GM12878 (cell line): ENCODE data around the gene MAPK8IP3. TPM values are rescaled to one million over a fixed set of nuclear protein-coding genes. Genes with fewer than 3 reads are reported as not detected.

Experiments used
- ATAC-seq: fragments of 200-7000 bp; cut with Tn5 transposase; 3 replicates; pipeline ENCODE4 v1.9.1; 2020; ENCODE audit warnings: mild to moderate bottlenecking, moderate library complexity
- BruUV-seq: library from RNA; stranded (reverse); fragments of 400-500 nt; replicated peaks from 2 replicates; lab custom pipeline; 2021; lab: Mats Ljungman, UMichigan
- CTCF ChIA-PET: fragments of 300-600 bp; sonication (Branson Sonifier 250); formaldehyde crosslinking; extraction: SDS; loops from one replicate; lab custom pipeline; 2021; ENCODE audit warnings: inconsistent platforms; lab: Yijun Ruan, JAX
- POLR2A ChIA-PET: fragments of 350-600 bp; formaldehyde crosslinking; extraction: SDS; loops from one replicate; lab custom pipeline; 2021; ENCODE audit warnings: inconsistent platforms; lab: Charles Lee
- RAD21 ChIA-PET: fragments of 300-600 bp; sonication (Branson Sonifier 250); formaldehyde crosslinking; loops from one replicate; lab custom pipeline; 2023; ENCODE audit warnings: antibody characterized with exemption; ENCODE audit not compliant: unreplicated experiment; lab: Charles Lee
- SMC1A ChIA-PET: fragments of 300-600 bp; sonication (Branson Sonifier 250); formaldehyde crosslinking; loops from one replicate; lab custom pipeline; 2023; ENCODE audit not compliant: unreplicated experiment, uncharacterized antibody; lab: Charles Lee
- DNase-seq: peaks from one replicate; pipeline ENCODE4 v3.0.0-alpha.2; 2011; ENCODE audit warnings: low read depth, low spot score
- FAIRE-seq: peaks from 3 replicates; lab custom pipeline; 2011; peaks lifted over from hg19 to GRCh38; lab: Jason Lieb, UNC
- H2AFZ ChIP-seq: 2 replicates; pipeline ENCODE4 v1.6.0; 2011; ENCODE audit warnings: low read depth, low read length, control low read depth; ENCODE audit not compliant: control insufficient read depth
- H3K27ac ChIP-seq: 2 replicates; pipeline ENCODE4 v1.5.1; 2011; ENCODE audit warnings: control low read depth; ENCODE audit not compliant: control insufficient read depth, insufficient read depth
- H3K27me3 ChIP-seq, 2 experiments: replicated peaks in 1 of 2; 2 replicates each; pipeline versions ENCODE4 v1.6.0 to v1.6.1; 2011; ENCODE audit warnings: low read length in 1 of 2; ENCODE audit not compliant: control insufficient read depth in 2 of 2, insufficient read depth in 2 of 2
- H3K36me3 ChIP-seq, 2 experiments: 2 replicates each; pipeline ENCODE4 v1.5.1; 2011; ENCODE audit warnings: low read length in 1 of 2; ENCODE audit not compliant: control insufficient read depth in 2 of 2, insufficient read depth in 2 of 2
- H3K4me1 ChIP-seq: 2 replicates; pipeline ENCODE4 v1.6.1; 2011; ENCODE audit warnings: mild to moderate bottlenecking, low read length, moderate library complexity, mixed read lengths; ENCODE audit not compliant: control insufficient read depth, insufficient read depth
- H3K4me2 ChIP-seq: 2 replicates; pipeline ENCODE4 v1.6.0; 2011; ENCODE audit warnings: control low read depth; ENCODE audit not compliant: control insufficient read depth, insufficient read depth
- H3K4me3 ChIP-seq: fragments of 200-600 bp; sonication (generic); 2 replicates; pipeline ENCODE4 v1.5.1; 2016
- H3K79me2 ChIP-seq: 2 replicates; pipeline ENCODE4 v1.6.0; 2011; ENCODE audit warnings: low read length; ENCODE audit not compliant: control insufficient read depth, insufficient read depth
- H3K9ac ChIP-seq: 2 replicates; pipeline ENCODE4 v1.8.0; 2011; ENCODE audit warnings: low read length, control low read depth, mixed read lengths; ENCODE audit not compliant: control insufficient read depth, insufficient read depth
- H3K9me3 ChIP-seq: replicated peaks from 3 replicates; pipeline ENCODE4 v1.5.1; 2011; ENCODE audit warnings: mild to moderate bottlenecking, low read length; ENCODE audit not compliant: control insufficient read depth, insufficient read depth
- H4K20me1 ChIP-seq: 2 replicates; pipeline ENCODE4 v1.6.0; 2011; ENCODE audit not compliant: control insufficient read depth, insufficient read depth
- CHD4 ChIP-seq: fragments of 200-600 bp; sonication (generic); IDR thresholded peaks from 2 replicates; pipeline ENCODE4 v1.6.1; 2016; ENCODE audit warnings: mild to moderate bottlenecking
- GABPA ChIP-seq: IDR thresholded peaks from 2 replicates; pipeline ENCODE4 v1.6.1; 2014; ENCODE audit warnings: antibody characterized with exemption, low read depth, mild to moderate bottlenecking, inconsistent platforms
- HDAC6 ChIP-seq: fragments of 200-600 bp; sonication (generic); IDR thresholded peaks from one replicate; pipeline ENCODE4 v1.8.0; 2017; ENCODE audit warnings: antibody characterized with exemption; ENCODE audit not compliant: unreplicated experiment
- MEF2A ChIP-seq: IDR thresholded peaks from 2 replicates; pipeline ENCODE4 v1.6.1; 2011; ENCODE audit warnings: low read depth, mild to moderate bottlenecking, low read length, moderate library complexity; ENCODE audit not compliant: insufficient read depth
- MTA2 ChIP-seq: fragments of 450-650 bp; IDR thresholded peaks from 2 replicates; pipeline ENCODE4 v1.6.1; 2016; ENCODE audit warnings: low read depth, mild to moderate bottlenecking, moderate library complexity
- NR2C2 ChIP-seq: IDR thresholded peaks from 2 replicates; pipeline ENCODE4 v1.6.1; 2011; ENCODE audit warnings: borderline replicate concordance, low read depth; ENCODE audit not compliant: control insufficient read depth, insufficient read length
- RAD21 ChIP-seq: IDR thresholded peaks from 2 replicates; pipeline ENCODE4 v1.6.1; 2011; ENCODE audit warnings: mild to moderate bottlenecking, low read depth, low read length, moderate library complexity; ENCODE audit not compliant: insufficient read depth
- SMC3 ChIP-seq: IDR thresholded peaks from 2 replicates; pipeline ENCODE4 v1.6.1; 2011; ENCODE audit warnings: low read length, improper control_type of control experiment, borderline replicate concordance
- SPI1 ChIP-seq: IDR thresholded peaks from 2 replicates; pipeline ENCODE4 v1.6.1; 2011; ENCODE audit warnings: low read depth, mild to moderate bottlenecking, low read length, moderate library complexity, borderline replicate concordance; ENCODE audit not compliant: insufficient read depth
- SUZ12 ChIP-seq: fragments of 200-600 bp; sonication (generic); IDR thresholded peaks from one replicate; pipeline ENCODE4 v1.6.1; 2018; ENCODE audit warnings: antibody characterized with exemption, mild to moderate bottlenecking; ENCODE audit not compliant: unreplicated experiment
- ZBTB33 ChIP-seq: fragments of 450-650 bp; IDR thresholded peaks from 2 replicates; pipeline ENCODE4 v1.6.1; 2017; ENCODE audit warnings: mild to moderate bottlenecking
- ZNF687 ChIP-seq: fragments of 450-650 bp; IDR thresholded peaks from 2 replicates; pipeline ENCODE4 v1.6.1; 2017; ENCODE audit warnings: mild to moderate bottlenecking, moderate library complexity
- whole genome bisulfite sequencing: methylation state at CpG from one replicate; pipeline ENCODE4 v1.1.6; 2016; ENCODE audit warnings: low lambda C conversion rate; ENCODE audit not compliant: insufficient replicate concordance, insufficient coverage; ENCODE audit errors: missing lambda C conversion rate; 5-methylcytosine and 5-hydroxymethylcytosine counted together
- in situ Hi-C: fragments of 300-500 bp; cut with MboI; formaldehyde crosslinking; loops from 9 replicates; pipeline ENCODE4 v1.14.3; 2018; ENCODE audit warnings: mixed read lengths
- intact Hi-C: fragments of 100-400 bp; cut with micrococcal nuclease; formaldehyde crosslinking; loops from one replicate; pipeline ENCODE4 v1.14.2; 2022; ENCODE audit not compliant: unreplicated experiment
- polyA plus RNA-seq, 11 experiments: library from polyadenylated mRNA; depleted of rRNA in 4 of 11; unstranded in 6 of 11; stranded (reverse) in 5 of 11; fragments of >200 nt; fragmentation: Nextera tagmentation in 4 of 11; fragmentation: Illumina TruSeq in 1 of 11; extraction: Ambion mirVana in 4 of 11; extraction: Trizol in 1 of 11; gene quantifications; 1 replicate in 1 of 11; 2 replicates in 10 of 11; pipeline versions ENCODE4 v1.2.1 to v1.2.3, GENCODE V29; 2011 to 2016; ENCODE audit warnings: inconsistent platforms in 2 of 11, missing spikeins in 2 of 11, low read depth in 1 of 11
- total RNA-seq, 4 experiments: library from RNA; depleted of rRNA in 3 of 4; stranded (reverse); fragments of >200 nt in 3 of 4; fragmentation: Illumina TruSeq in 1 of 4; extraction: Trizol in 1 of 4; gene quantifications; 2 replicates each; pipeline versions ENCODE4 v1.2.1 to v1.2.3, GENCODE V29; 2013 to 2021

Gene MAPK8IP3
- total and polyA plus RNA-seq, 10 of the 15 experiments (the other 5 are each of a cell fraction or from before 2014, with no cell fraction given) = 0.06 to 67.9 (median 18.2) TPM

- no TSS peak for BruUV-seq
- SMC1A ChIA-PET = no interaction called here
- ATAC-seq (no peak), FAIRE-seq (no peak), DNase-seq (no peak)
- CTCF ChIA-PET = no interaction called here
- no peaks in the 10 kb centered on the region for H3K4me1 ChIP-seq
- RAD21 ChIA-PET = no interaction called here
- peaks cover 5 to 12% of the 10 kb centered on the region in 2 experiments; a peak in 3 of 4 replicates for H3K36me3 ChIP-seq
- in situ Hi-C loops = no loop called here
- no peaks in the 10 kb centered on the region for H3K9me3 ChIP-seq
- 98% methylated on average over 35 of the region's 38 CpGs for WGBS
- no peaks in the 10 kb centered on the region for H4K20me1 ChIP-seq
- H3K9ac ChIP-seq = no peak overlapping the region
- no peak overlapping the region for H3K4me2 ChIP-seq
- intact Hi-C loops = no loop called here
- H3K27me3 ChIP-seq = no peaks in the 10 kb centered on the region
- H2AFZ ChIP-seq = no peak overlapping the region
- no peak overlapping the region for H3K27ac ChIP-seq
- peaks cover 15% of the 10 kb centered on the region for H3K79me2 ChIP-seq
- TF ChIP-seq SMC3 (no peak), GABPA (no peak), SPI1 (no peak)
- TF ChIP-seq, all 136 proteins: peak for 0
- no peak overlapping the region for H3K4me3 ChIP-seq
- POLR2A ChIA-PET = no interaction called here
These were observed 82.2 kb downstream of the MAPK8IP3 start for GRCh38 chr16:1788095-1788707.

- Histone ChIP-seq H3K9me3 (no peaks in the 10 kb centered on the region), H3K4me3 (no peak overlapping the region), H3K36me3 (peaks cover 5 to 12% of the 10 kb centered on the region in 2 experiments; a peak in 3 of 4 replicates), H4K20me1 (no peaks in the 10 kb centered on the region), H3K27me3 (no peaks in the 10 kb centered on the region), H3K4me2 (no peak overlapping the region), H3K4me1 (no peaks in the 10 kb centered on the region), H3K27ac (no peak overlapping the region), H2AFZ (no peak overlapping the region), H3K9ac (no peak overlapping the region), H3K79me2 (peaks cover 11% of the 10 kb centered on the region)
- DNase-seq (no peak), FAIRE-seq (no peak), ATAC-seq (no peak)
- RAD21 ChIA-PET = no interaction called here
- CTCF ChIA-PET = no interaction called here
- BruUV-seq = no TSS peak
- SMC1A ChIA-PET = no interaction called here
- POLR2A ChIA-PET = no interaction called here
- intact Hi-C loops (no loop called here), in situ Hi-C loops (no loop called here)
- WGBS = 86% methylated on average over 19 of the region's 19 CpGs
- TF ChIP-seq CHD4 = no peak
- no peak for TF ChIP-seq ZNF687
- no peak for TF ChIP-seq MTA2
- no peak for TF ChIP-seq HDAC6
- TF ChIP-seq RAD21 = no peak
- no peak for TF ChIP-seq ZBTB33
- TF ChIP-seq MEF2A = no peak
- no peak for TF ChIP-seq SUZ12
- TF ChIP-seq NR2C2 = no peak
These were observed 82.7 kb downstream of the MAPK8IP3 start for GRCh38 chr16:1788708-1789100.
